ENCODE data around the gene RABGAP1L. TPM values are rescaled to one million over a fixed set of nuclear protein-coding genes. Genes with fewer than 3 reads are reported as not detected.

RABGAP1L gene
- total RNA-seq, 1 donor from 2014 or later = 69.2 TPM

- H3K27ac ChIP-seq (replicated peaks) = no peak overlapping the region
- TF ChIP-seq, protein P1, sequence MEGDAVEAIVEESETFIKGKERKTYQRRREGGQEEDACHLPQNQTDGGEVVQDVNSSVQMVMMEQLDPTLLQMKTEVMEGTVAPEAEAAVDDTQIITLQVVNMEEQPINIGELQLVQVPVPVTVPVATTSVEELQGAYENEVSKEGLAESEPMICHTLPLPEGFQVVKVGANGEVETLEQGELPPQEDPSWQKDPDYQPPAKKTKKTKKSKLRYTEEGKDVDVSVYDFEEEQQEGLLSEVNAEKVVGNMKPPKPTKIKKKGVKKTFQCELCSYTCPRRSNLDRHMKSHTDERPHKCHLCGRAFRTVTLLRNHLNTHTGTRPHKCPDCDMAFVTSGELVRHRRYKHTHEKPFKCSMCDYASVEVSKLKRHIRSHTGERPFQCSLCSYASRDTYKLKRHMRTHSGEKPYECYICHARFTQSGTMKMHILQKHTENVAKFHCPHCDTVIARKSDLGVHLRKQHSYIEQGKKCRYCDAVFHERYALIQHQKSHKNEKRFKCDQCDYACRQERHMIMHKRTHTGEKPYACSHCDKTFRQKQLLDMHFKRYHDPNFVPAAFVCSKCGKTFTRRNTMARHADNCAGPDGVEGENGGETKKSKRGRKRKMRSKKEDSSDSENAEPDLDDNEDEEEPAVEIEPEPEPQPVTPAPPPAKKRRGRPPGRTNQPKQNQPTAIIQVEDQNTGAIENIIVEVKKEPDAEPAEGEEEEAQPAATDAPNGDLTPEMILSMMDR (IDR thresholded peaks at IDR 0.05; ENCODE audit: borderline replicate concordance) = no peak
- no peak for DNase-seq
- H3K9me3 ChIP-seq (replicated peaks) = no peaks in the 10 kb centered on the region
- H3K27me3 ChIP-seq (ENCODE audit: low read depth) = no peaks in the 10 kb centered on the region
- H3K4me3 ChIP-seq = no peak overlapping the region
- intact Hi-C loops (cut with micrococcal nuclease) = no loop called here
- no peaks in the 10 kb centered on the region for H3K36me3 ChIP-seq
- peaks cover 36% of the 10 kb centered on the region for H3K4me1 ChIP-seq
These were observed 798.5 kb downstream of the RABGAP1L start for GRCh38 chr1:174957829-174958228.

DNA sequence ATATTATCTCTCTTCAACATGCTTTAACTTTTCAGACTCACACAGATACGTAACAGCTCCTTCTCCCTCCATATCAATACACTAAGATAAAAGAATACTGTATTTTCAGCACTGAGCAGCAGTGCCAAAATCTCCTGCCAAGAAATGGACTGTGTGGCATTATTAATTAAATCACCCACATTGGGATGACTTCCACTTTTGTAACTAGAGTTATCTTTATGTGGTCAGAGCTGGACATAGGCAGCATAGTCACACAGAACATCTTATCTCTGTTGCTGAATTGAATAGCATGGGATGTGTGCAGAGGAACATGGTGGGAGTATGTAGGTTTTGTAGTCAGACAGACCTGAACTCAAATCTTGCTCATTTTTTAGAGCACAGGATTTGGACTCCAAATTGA, 799.1 kb downstream of the RABGAP1L start:
- Histone ChIP-seq H3K4me1 (peaks cover 37% of the 10 kb centered on the region), H3K4me3 (no peak overlapping the region), H3K9me3 (replicated peaks) (no peaks in the 10 kb centered on the region), H3K27ac (replicated peaks) (no peak overlapping the region), H3K27me3 (ENCODE audit: low read depth) (no peaks in the 10 kb centered on the region), H3K36me3 (no peaks in the 10 kb centered on the region)
- TF ChIP-seq, protein P1 (IDR thresholded peaks at IDR 0.05; ENCODE audit: borderline replicate concordance) = no peak
- no peak for DNase-seq
- intact Hi-C loops (cut with micrococcal nuclease) = no loop called here

- no peaks in the 10 kb centered on the region for H3K27me3 ChIP-seq (ENCODE audit: low read depth)
- H3K9me3 ChIP-seq (replicated peaks) = no peaks in the 10 kb centered on the region
- intact Hi-C loops (cut with micrococcal nuclease) = no loop called here
- H3K36me3 ChIP-seq = no peaks in the 10 kb centered on the region
- no peak overlapping the region for H3K27ac ChIP-seq (replicated peaks)
- no peak overlapping the region for H3K4me3 ChIP-seq
- TF ChIP-seq, protein P1 (IDR thresholded peaks at IDR 0.05; ENCODE audit: borderline replicate concordance) = no peak
- no peak for DNase-seq
- peaks cover 38% of the 10 kb centered on the region for H3K4me1 ChIP-seq
These were observed 801.0 kb downstream of the RABGAP1L start for GRCh38 chr1:174960362-174960761.

DNA sequence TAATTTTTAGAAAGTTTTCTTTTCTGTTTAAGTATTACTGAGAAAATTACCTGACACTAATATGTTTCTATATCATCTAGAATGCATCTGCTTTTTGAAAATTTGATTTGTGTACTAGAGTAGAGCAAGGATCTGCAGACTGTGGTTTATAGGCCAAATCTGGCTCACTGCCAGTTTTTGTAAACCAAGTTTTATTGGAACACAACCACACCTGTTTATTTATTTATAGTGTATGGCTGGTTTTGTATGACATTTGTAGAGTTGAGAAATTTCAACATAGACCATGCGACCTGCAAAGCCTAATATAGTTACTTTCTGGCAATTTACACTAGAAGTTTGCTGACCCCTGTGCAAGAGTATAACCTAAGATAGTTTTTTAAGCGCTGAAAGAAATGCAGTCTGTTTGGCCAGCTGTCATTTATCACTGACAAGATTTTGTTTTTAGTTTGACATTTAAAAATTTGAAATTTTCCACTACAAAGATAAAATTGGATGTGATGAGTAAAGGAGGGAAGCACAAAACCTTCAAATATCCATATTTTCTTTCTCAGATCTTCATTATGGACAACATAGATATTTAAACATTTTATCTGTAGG, 804.3 kb downstream of the RABGAP1L start:
- intact Hi-C loops (cut with micrococcal nuclease) = no loop called here
- Histone ChIP-seq H3K4me1 (peaks cover 54% of the 10 kb centered on the region), H3K9me3 (replicated peaks) (no peaks in the 10 kb centered on the region), H3K36me3 (no peaks in the 10 kb centered on the region), H3K27ac (replicated peaks) (peak overlapping the region; percentile 68), H3K4me3 (no peak overlapping the region), H3K27me3 (ENCODE audit: low read depth) (no peaks in the 10 kb centered on the region)
- TF ChIP-seq, protein P1 (IDR thresholded peaks at IDR 0.05; ENCODE audit: borderline replicate concordance) = no peak
- DNase-seq = no peak

GRCh38 chr1:174964261-174964971, 805.1 kb downstream of the RABGAP1L start:
- Histone ChIP-seq H3K9me3 (replicated peaks) (no peaks in the 10 kb centered on the region), H3K4me1 (peaks cover 57% of the 10 kb centered on the region), H3K36me3 (peaks cover 4% of the 10 kb centered on the region), H3K4me3 (peak overlapping the region; percentile 32), H3K27me3 (ENCODE audit: low read depth) (no peaks in the 10 kb centered on the region), H3K27ac (replicated peaks) (peak overlapping the region; percentile 68)
- intact Hi-C loops (cut with micrococcal nuclease) = no loop called here
- DNase-seq = no peak
- TF ChIP-seq, protein P1 (IDR thresholded peaks at IDR 0.05; ENCODE audit: borderline replicate concordance) = no peak
